Left lung (tissue), 14 donors: ENCODE measurements around the gene LIMCH1. TPM values are rescaled to one million over a fixed set of nuclear protein-coding genes. Genes with fewer than 3 reads are reported as not detected.
"Not testable (repeated sequence)": the region's sequence is repeated elsewhere in the genome, so short reads cannot be mapped to it uniquely, and the experiment has no call there.

Experiments used
- ATAC-seq: fragments of 200-7000 bp; cut with Tn5 transposase; one replicate; pipeline ENCODE4 v1.9.1; 2020; ENCODE audit warnings: moderate library complexity
- DNase-seq, 4 donors: peaks; one replicate each; pipeline ENCODE4 v3.0.0-alpha.2; 2013 to 2020
- H3K27ac ChIP-seq, 2 donors: fragments of 200-600 bp; sonication (generic) in 1 of 2; one replicate each; pipeline versions ENCODE4 v1.5.0 to v1.8.0; 2020 to 2021
- H3K27me3 ChIP-seq, 2 donors: fragments of 200-600 bp; sonication (generic) in 1 of 2; one replicate each; pipeline versions ENCODE4 v1.5.0 to v1.8.0; 2020 to 2021
- H3K36me3 ChIP-seq, 2 donors: fragments of 200-600 bp; sonication (generic) in 1 of 2; one replicate each; pipeline versions ENCODE4 v1.5.0 to v1.8.0; 2020 to 2021
- H3K4me1 ChIP-seq, 2 donors: fragments of 200-600 bp; one replicate each; pipeline ENCODE4 v1.8.0; 2021
- H3K4me3 ChIP-seq, 2 donors: fragments of 200-600 bp; sonication (generic) in 1 of 2; one replicate each; pipeline versions ENCODE4 v1.5.0 to v1.8.0; 2020 to 2021; ENCODE audit warnings: mild to moderate bottlenecking in 1 of 2
- H3K9me3 ChIP-seq, 2 donors: fragments of 200-600 bp; sonication (generic) in 1 of 2; one replicate each; pipeline versions ENCODE4 v1.5.0 to v1.8.0; 2020 to 2021
- intact Hi-C, 2 donors: fragments of 100-400 bp; cut with DNase I; formaldehyde crosslinking; loops; one replicate each; pipeline versions ENCODE4 v1.11.2 to v1.14.2; 2022
- long read RNA-seq, 12 donors: library from polyadenylated mRNA in 2 of 12; unstranded in 2 of 12; transcript quantifications; one replicate each; pipeline ENCODE4 v2.0.0 and lab custom pipeline, GENCODE V29; 2019 to 2026
- polyA plus RNA-seq, 6 donors: library from polyadenylated mRNA; unstranded; fragments of 120-200 nt; gene quantifications; one replicate each; pipeline ENCODE4 v1.2.1, GENCODE V29; 2013; ENCODE audit not compliant: insufficient read length in 6 of 6
- total RNA-seq, 2 donors: library from RNA; stranded (reverse); fragmentation: NEBNext Ultra II Directional; extraction: Animal tissue kit (Norgen Biotek cat#: 25700); gene quantifications; one replicate each; pipeline ENCODE4 v1.2.1, GENCODE V29; 2021
- TF ChIP-seq, protein P1 (sequence below), 2 donors: fragments of 200-600 bp; sonication (generic) in 1 of 2; IDR thresholded peaks; one replicate each; pipeline versions ENCODE4 v1.5.0 to v1.8.0; 2021; ENCODE audit warnings: antibody characterized with exemption in 2 of 2
- donor health status: DM: no; HTN: yes; CAD: no.
- donor health status: DM: no; HTN: no; CAD: no.

The LIMCH1 gene
- 100 to 1,000 TPM; 169 to 183 TPM for total RNA-seq
- 100 to 1,000 TPM in 4 of 6 donors, 10 to 100 TPM in 2; 90.6 to 116 (median 107) TPM for polyA plus RNA-seq
- long read RNA-seq, donor 1, full-length matches to known transcripts, result 2 of 17 reads
- long read RNA-seq, donor 1, partial matches to known transcripts, result 15 of 17 reads
- long read RNA-seq, donor 1, other reads (novel, unspliced or antisense), result 0 of 17 reads
- long read RNA-seq, donor 2, partial matches to known transcripts, result 0 of 1 reads
- long read RNA-seq, donor 2, other reads (novel, unspliced or antisense), result 0 of 1 reads
- long read RNA-seq, donor 3, full-length matches to known transcripts, result 2 of 2 reads
- long read RNA-seq, donor 3, partial matches to known transcripts, result 0 of 2 reads
- long read RNA-seq, donor 3, other reads (novel, unspliced or antisense), result 0 of 2 reads
- long read RNA-seq, donor 4, partial matches to known transcripts, result 50 of 75 reads
- long read RNA-seq, donor 4, other reads (novel, unspliced or antisense), result 25 of 75 reads
- long read RNA-seq, donor 5, full-length matches to known transcripts, result 3 of 3 reads
- long read RNA-seq, donor 5, partial matches to known transcripts, result 0 of 3 reads
- long read RNA-seq, donor 5, other reads (novel, unspliced or antisense), result 0 of 3 reads
- long read RNA-seq, donor 6, full-length matches to known transcripts, result 2 of 2 reads
- long read RNA-seq, donor 6, partial matches to known transcripts, result 0 of 2 reads
- long read RNA-seq, donor 6, other reads (novel, unspliced or antisense), result 0 of 2 reads
- long read RNA-seq, donor 7, partial matches to known transcripts, result 0 of 1 reads
- long read RNA-seq, donor 7, other reads (novel, unspliced or antisense), result 0 of 1 reads
- long read RNA-seq, donor 8, partial matches to known transcripts, result 12 of 18 reads
- long read RNA-seq, donor 8, other reads (novel, unspliced or antisense), result 6 of 18 reads
- long read RNA-seq, donor 9, result 0 reads
- long read RNA-seq, donor 10, partial matches to known transcripts, result 45 of 74 reads
- long read RNA-seq, donor 10, other reads (novel, unspliced or antisense), result 29 of 74 reads
- long read RNA-seq, donor 11, full-length matches to known transcripts, result 1 of 1 reads
- long read RNA-seq, donor 11, partial matches to known transcripts, result 0 of 1 reads
- long read RNA-seq, donor 11, other reads (novel, unspliced or antisense), result 0 of 1 reads
- long read RNA-seq, donor 12, full-length matches to known transcripts, result 3 of 131 reads
- long read RNA-seq, donor 12, partial matches to known transcripts, result 128 of 131 reads
- long read RNA-seq, donor 12, other reads (novel, unspliced or antisense), result 0 of 131 reads

DNA sequence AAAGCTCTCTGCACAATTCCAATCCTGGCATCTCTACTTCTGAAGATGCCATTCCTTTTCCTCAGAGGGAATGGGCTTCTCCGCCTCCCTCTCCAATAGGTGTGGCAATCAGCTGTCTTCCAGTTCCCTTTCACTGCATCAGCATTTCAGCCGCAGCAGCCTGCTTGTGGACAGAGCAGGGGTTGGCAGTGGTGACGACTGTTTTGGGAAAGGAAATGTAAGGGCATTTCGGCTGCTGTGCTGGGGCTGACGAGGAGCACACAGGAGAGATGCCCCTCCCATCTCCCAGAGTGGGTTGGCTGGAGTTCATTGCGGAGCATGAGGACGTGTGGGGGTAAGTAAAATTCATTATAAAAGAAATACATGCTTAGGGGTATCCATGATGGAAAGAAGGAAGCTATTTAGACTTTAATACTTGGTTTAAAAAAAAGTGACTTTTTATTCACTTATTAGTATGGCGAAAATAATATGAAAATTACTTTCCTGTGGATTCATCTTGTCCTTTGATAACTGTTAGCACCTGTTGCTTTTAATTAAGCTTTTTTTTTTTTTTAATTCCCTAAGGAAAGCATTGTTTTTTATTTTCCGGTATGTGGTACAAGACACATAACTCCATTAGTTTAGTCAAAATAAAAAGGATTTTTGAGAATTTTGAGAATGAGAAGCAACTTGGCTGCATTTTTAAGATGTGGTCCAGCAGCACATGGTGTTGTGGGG, at the start of gene LIMCH1:
LIMCH1 (plus strand) TSS at position 141 of the 717 bp plus-strand sequence. CDS start 67,839 bp downstream, outside the sequence.
- intact Hi-C loops, result no loop called here
- no peaks in the 10 kb centered on the region for H3K27me3 ChIP-seq
- DNase-seq (peak in 3 of 4 donors; percentile 43 to 80 (median 47)), ATAC-seq (peak; percentile 57)
- H3K27ac ChIP-seq, result peak within 1 kb of the TSS; percentile 40 to 52
- no peaks in the 10 kb centered on the region for H3K36me3 ChIP-seq
- TF ChIP-seq, protein P1, sequence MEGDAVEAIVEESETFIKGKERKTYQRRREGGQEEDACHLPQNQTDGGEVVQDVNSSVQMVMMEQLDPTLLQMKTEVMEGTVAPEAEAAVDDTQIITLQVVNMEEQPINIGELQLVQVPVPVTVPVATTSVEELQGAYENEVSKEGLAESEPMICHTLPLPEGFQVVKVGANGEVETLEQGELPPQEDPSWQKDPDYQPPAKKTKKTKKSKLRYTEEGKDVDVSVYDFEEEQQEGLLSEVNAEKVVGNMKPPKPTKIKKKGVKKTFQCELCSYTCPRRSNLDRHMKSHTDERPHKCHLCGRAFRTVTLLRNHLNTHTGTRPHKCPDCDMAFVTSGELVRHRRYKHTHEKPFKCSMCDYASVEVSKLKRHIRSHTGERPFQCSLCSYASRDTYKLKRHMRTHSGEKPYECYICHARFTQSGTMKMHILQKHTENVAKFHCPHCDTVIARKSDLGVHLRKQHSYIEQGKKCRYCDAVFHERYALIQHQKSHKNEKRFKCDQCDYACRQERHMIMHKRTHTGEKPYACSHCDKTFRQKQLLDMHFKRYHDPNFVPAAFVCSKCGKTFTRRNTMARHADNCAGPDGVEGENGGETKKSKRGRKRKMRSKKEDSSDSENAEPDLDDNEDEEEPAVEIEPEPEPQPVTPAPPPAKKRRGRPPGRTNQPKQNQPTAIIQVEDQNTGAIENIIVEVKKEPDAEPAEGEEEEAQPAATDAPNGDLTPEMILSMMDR (IDR thresholded peaks at IDR 0.05), result no peak
- H3K4me1 ChIP-seq, result peaks cover 12 to 23% of the 10 kb centered on the region in 2 donors
- peak within 1 kb of the TSS; percentile 8 to 10 for H3K4me3 ChIP-seq
- H3K9me3 ChIP-seq, result no peaks in the 10 kb centered on the region

DNA sequence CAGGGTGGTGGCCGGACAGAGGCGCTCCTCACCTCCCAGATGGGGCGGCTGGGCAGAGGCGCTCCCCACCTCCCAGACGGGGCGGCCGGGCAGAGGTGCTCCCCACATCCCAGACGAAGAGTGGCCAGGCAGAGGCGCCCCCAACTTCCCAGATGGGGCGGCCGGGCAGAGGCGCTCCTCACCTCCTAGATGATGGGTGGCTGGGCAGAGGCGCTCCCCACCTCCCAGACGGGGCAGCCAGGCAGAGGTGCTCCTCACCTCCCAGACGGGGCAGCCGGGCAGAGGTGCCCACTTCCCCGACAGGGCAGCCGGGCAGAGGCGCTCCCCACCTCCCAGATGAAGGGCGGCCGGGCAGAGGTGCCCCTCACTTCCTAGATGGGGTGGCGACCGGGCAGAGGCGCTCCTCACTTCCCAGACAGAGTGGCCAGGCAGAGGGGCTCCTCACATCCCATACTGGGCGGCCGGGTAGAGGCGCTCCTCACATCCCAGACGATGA, 46.8 kb upstream of the LIMCH1 start:
- intact Hi-C loops, ATAC-seq, H3K27ac ChIP-seq, H3K4me1 ChIP-seq, H3K36me3 ChIP-seq, H3K9me3 ChIP-seq, H3K4me3 ChIP-seq, H3K27me3 ChIP-seq: not testable (repeated sequence)
- peak in 1 of 4 donors; percentile 71 for DNase-seq

GRCh38 chr4:41496977-41497376, 41.0 kb upstream of the LIMCH1 start:
- Histone ChIP-seq H3K36me3 (no peaks in the 10 kb centered on the region), H3K27ac (no peak overlapping the region), H3K4me1 (no peaks in the 10 kb centered on the region), H3K4me3 (no peak overlapping the region), H3K27me3 (no peaks in the 10 kb centered on the region), H3K9me3 (no peaks in the 10 kb centered on the region)
- intact Hi-C loops, result no loop called here
- DNase-seq (no peak), ATAC-seq (no peak)
- TF ChIP-seq, protein P1 (IDR thresholded peaks at IDR 0.05), result no peak

DNA sequence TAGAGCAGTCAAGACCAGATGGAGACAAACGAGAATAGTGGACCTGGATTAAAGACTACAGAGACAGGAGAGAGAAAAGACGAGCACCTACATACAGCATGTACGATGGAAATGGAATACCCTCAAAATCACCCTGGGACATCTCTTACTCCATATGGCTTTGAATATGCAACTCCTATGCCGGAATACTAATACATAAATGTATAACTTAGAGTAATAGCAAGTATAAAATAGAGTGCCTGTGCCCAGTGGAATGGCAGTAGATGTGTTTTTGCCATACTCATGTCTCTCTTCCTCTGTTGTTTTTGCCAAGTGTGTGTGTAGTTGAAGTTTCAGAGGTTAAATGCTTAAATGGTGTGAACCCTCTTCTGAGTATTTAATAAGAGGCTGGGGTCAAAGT, 39.8 kb upstream of the LIMCH1 start:
- intact Hi-C loops, result no loop called here
- TF ChIP-seq, protein P1 (IDR thresholded peaks at IDR 0.05), result no peak
- DNase-seq, result no peak
- H3K4me3 ChIP-seq, result no peak overlapping the region
- no peaks in the 10 kb centered on the region for H3K27me3 ChIP-seq
- ATAC-seq, result no peak
- no peaks in the 10 kb centered on the region for H3K9me3 ChIP-seq
- H3K36me3 ChIP-seq, result no peaks in the 10 kb centered on the region
- no peaks in the 10 kb centered on the region for H3K4me1 ChIP-seq
- no peak overlapping the region for H3K27ac ChIP-seq
